Gastrocnemius medialis (tissue), 4 donors: ENCODE measurements around the gene TYW1B. TPM values are rescaled to one million over a fixed set of nuclear protein-coding genes. Genes with fewer than 3 reads are reported as not detected.
A peak's percentile ranks its signal among the peaks of the same experiment; 100 is the strongest.
"Not testable (repeated sequence)": the region's sequence is repeated elsewhere in the genome, so short reads cannot be mapped to it uniquely, and the experiment has no call there.

ENCODE experiments used
- ATAC-seq, 2 donors: fragments of 150-250 bp; one replicate each; pipeline ENCODE4 v1.9.1; 2016
- DNase-seq, 2 donors: peaks; one replicate each; pipeline ENCODE4 v3.0.0-alpha.2; 2019
- H3K27ac ChIP-seq, 4 donors: fragments of 200-600 bp; sonication (generic); 1 replicate in 1 of 4; 2 replicates in 3 of 4; pipeline ENCODE4 v1.5.1; 2016 to 2018; ENCODE audit warnings: mild to moderate bottlenecking in 2 of 4, moderate library complexity in 1 of 4
- H3K27me3 ChIP-seq, 3 donors: fragments of 200-600 bp; sonication (generic) in 2 of 3; 1 replicate in 1 of 3; 2 replicates in 2 of 3; pipeline versions ENCODE4 v1.5.1 to v1.6.0; 2016 to 2019; ENCODE audit warnings: mild to moderate bottlenecking in 1 of 3, moderate library complexity in 1 of 3
- H3K36me3 ChIP-seq, 2 donors: fragments of 200-600 bp; sonication (generic) in 1 of 2; one replicate each; pipeline ENCODE4 v1.5.1; 2017 to 2018
- H3K4me1 ChIP-seq, 2 donors: fragments of 200-600 bp; sonication (generic) in 1 of 2; one replicate each; pipeline ENCODE4 v1.5.1; 2016 to 2017; ENCODE audit warnings: mild to moderate bottlenecking in 2 of 2
- H3K4me3 ChIP-seq, 4 donors: fragments of 200-600 bp; sonication (generic) in 3 of 4; 1 replicate in 1 of 4; 2 replicates in 3 of 4; pipeline ENCODE4 v1.5.1; 2016 to 2019; ENCODE audit warnings: mild to moderate bottlenecking in 2 of 4
- H3K9me3 ChIP-seq, 3 donors: fragments of 200-600 bp; sonication (generic) in 2 of 3; 1 replicate in 1 of 3; 2 replicates in 2 of 3; pipeline ENCODE4 v1.5.1; 2016 to 2019
- CTCF ChIP-seq, 5 experiments: fragments of 450-650 bp in 3 of 5; fragments of 200-600 bp in 2 of 5; sonication (generic) in 2 of 5; IDR thresholded peaks in 4 of 5; conservative IDR thresholded peaks in 1 of 5; 1 replicate in 4 of 5; 2 replicates in 1 of 5; pipeline ENCODE4 v1.5.1; 2016 to 2019; ENCODE audit warnings: antibody characterized with exemption in 5 of 5, mild to moderate bottlenecking in 3 of 5, moderate library complexity in 3 of 5
- POLR2A ChIP-seq, 2 donors: fragments of 450-650 bp; IDR thresholded peaks; one replicate each; pipeline ENCODE4 v1.6.1; 2017; ENCODE audit warnings: antibody characterized with exemption in 2 of 2, mild to moderate bottlenecking in 2 of 2, moderate library complexity in 2 of 2
- in situ Hi-C, 4 donors: fragments of 200-750 bp; cut with MboI; loops; one replicate each; pipeline versions ENCODE4 v1.15.0 to v1.8.0; 2017; ENCODE audit warnings: low sequenced_read_pairs in 4 of 4
- intact Hi-C: fragments of 100-400 bp; cut with DNase I; formaldehyde crosslinking; loops from one replicate; pipeline ENCODE4 v1.15.1; 2023; ENCODE audit warnings: low total_unique reads
- total RNA-seq, 4 donors: library from RNA; depleted of rRNA; stranded (reverse); fragments of >200 nt; gene quantifications; one replicate each; pipeline versions ENCODE4 v1.1.0 to v1.2.3, GENCODE V29; 2016

TYW1B gene
- total RNA-seq, 4 donors from 2014 or later, result 2.5 to 6.0 (median 2.9) TPM

- H3K4me1 ChIP-seq, result peaks cover 19 to 34% of the 10 kb centered on the region in 2 donors
- intact Hi-C loops, result no loop called here
- no peaks in the 10 kb centered on the region for H3K36me3 ChIP-seq
- H3K9me3 ChIP-seq, result no peaks in the 10 kb centered on the region
- ATAC-seq (no peak), DNase-seq (no peak)
- in situ Hi-C loops, result no loop called here
- H3K27ac ChIP-seq, result peak overlapping the region; percentile 61 to 82 (median 69)
- no peak for TF ChIP-seq CTCF (IDR thresholded peaks at IDR 0.05 in 4 of 5, conservative IDR thresholded peaks at IDR 0.05 in 1 of 5)
- no peak for TF ChIP-seq POLR2A (IDR thresholded peaks at IDR 0.05)
- no peaks in the 10 kb centered on the region for H3K27me3 ChIP-seq
- H3K4me3 ChIP-seq, result no peak overlapping the region
These were observed 205.5 kb downstream of the TYW1B start for GRCh38 chr7:72622532-72622931.

DNA sequence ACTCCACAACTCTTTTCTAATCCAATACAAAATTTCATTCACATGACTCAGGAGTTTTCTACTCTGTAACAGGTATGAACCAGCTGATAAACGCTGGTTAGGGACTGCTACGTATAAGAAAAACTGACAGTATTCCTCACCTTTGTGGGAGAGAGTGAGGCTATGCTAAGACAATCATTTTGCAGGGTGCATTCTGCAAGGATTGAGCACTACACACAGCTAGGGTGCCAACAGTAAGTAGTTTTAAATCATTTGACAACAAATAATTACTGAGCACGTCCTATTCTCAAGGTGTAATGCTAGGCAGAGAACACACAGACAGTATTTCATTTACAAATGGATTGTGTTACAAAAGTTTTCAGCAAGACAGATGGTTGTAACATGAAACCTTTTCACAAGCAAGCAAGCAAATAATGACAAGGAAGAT lies 206.2 kb downstream of the TYW1B start:
- Histone ChIP-seq H3K27ac (peak overlapping the region; percentile 61 to 82 (median 69)), H3K4me3 (peak overlapping the region in 1 of 4 donors; percentile 13), H3K4me1 (peaks cover 19 to 34% of the 10 kb centered on the region in 2 donors)
- H3K36me3 ChIP-seq, DNase-seq, H3K27me3 ChIP-seq, intact Hi-C loops, in situ Hi-C loops, H3K9me3 ChIP-seq: not testable (repeated sequence)
- peak; percentile 96 to 97 for ATAC-seq

- Histone ChIP-seq H3K4me1 (peaks cover 19 to 34% of the 10 kb centered on the region in 2 donors), H3K27ac (peak overlapping the region in 2 of 4 donors; percentile 73 to 82)
- DNase-seq (peak in 1 of 2 donors; percentile 5), ATAC-seq (peak in 1 of 2 donors; percentile 8)
- in situ Hi-C loops, H3K4me3 ChIP-seq, H3K27me3 ChIP-seq, H3K36me3 ChIP-seq, H3K9me3 ChIP-seq, intact Hi-C loops: not testable (repeated sequence)
These were observed 207.1 kb downstream of the TYW1B start for GRCh38 chr7:72620923-72621322.

- in situ Hi-C loops, intact Hi-C loops: not testable (repeated sequence)
- peak; percentile 42 to 55 for ATAC-seq
These were observed 209.4 kb downstream of the TYW1B start for GRCh38 chr7:72618435-72619180.

GRCh38 chr7:72609761-72610160 lies 218.2 kb downstream of the TYW1B start:
- intact Hi-C loops, result not testable (repeated sequence)

More at GRCh38 chr7:72618435-72619180, 209.4 kb downstream of the TYW1B start:
- not testable (repeated sequence) for H3K9me3 ChIP-seq, H3K36me3 ChIP-seq, H3K4me3 ChIP-seq, H3K27me3 ChIP-seq
- peaks cover 19 to 34% of the 10 kb centered on the region in 2 donors for H3K4me1 ChIP-seq
- peak in 1 of 2 donors; percentile 32 for DNase-seq
- H3K27ac ChIP-seq, result peak overlapping the region in 1 of 4 donors; percentile 10

DNA sequence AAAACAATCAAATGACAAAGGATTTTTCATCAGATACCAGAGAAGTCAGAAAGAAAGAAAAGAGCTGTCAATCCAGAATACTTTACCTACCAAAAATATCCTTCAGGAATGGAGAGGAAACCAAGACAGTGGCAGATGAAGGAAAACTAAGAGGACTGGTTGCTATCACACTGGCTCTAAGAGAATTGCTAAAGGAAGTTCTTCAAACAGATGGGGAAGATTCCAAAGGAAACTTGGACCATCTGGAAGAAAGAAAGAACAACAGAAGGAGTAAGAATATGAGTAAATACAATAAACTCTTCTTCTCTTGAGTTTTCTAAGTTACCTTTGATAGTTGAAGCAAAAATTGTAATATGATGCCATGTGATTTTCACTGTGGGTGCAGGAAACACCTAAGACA lies 220.0 kb downstream of the TYW1B start:
- in situ Hi-C loops, H3K36me3 ChIP-seq: not testable (repeated sequence)

More at GRCh38 chr7:72609761-72610160, 218.2 kb downstream of the TYW1B start:
- H3K4me3 ChIP-seq, H3K36me3 ChIP-seq, H3K27ac ChIP-seq, H3K4me1 ChIP-seq, H3K9me3 ChIP-seq, ATAC-seq, DNase-seq, in situ Hi-C loops, H3K27me3 ChIP-seq: not testable (repeated sequence)

GRCh38 chr7:72605863-72606431 lies 222.1 kb downstream of the TYW1B start:
- ATAC-seq, in situ Hi-C loops, intact Hi-C loops, H3K36me3 ChIP-seq, H3K4me1 ChIP-seq, DNase-seq, H3K27ac ChIP-seq, H3K27me3 ChIP-seq, H3K4me3 ChIP-seq, H3K9me3 ChIP-seq: not testable (repeated sequence)

More for the DNA sequence above, 220.0 kb downstream of the TYW1B start:
- H3K27me3 ChIP-seq, ATAC-seq, intact Hi-C loops, DNase-seq, H3K4me3 ChIP-seq, H3K9me3 ChIP-seq, H3K27ac ChIP-seq, H3K4me1 ChIP-seq: not testable (repeated sequence)

DNA sequence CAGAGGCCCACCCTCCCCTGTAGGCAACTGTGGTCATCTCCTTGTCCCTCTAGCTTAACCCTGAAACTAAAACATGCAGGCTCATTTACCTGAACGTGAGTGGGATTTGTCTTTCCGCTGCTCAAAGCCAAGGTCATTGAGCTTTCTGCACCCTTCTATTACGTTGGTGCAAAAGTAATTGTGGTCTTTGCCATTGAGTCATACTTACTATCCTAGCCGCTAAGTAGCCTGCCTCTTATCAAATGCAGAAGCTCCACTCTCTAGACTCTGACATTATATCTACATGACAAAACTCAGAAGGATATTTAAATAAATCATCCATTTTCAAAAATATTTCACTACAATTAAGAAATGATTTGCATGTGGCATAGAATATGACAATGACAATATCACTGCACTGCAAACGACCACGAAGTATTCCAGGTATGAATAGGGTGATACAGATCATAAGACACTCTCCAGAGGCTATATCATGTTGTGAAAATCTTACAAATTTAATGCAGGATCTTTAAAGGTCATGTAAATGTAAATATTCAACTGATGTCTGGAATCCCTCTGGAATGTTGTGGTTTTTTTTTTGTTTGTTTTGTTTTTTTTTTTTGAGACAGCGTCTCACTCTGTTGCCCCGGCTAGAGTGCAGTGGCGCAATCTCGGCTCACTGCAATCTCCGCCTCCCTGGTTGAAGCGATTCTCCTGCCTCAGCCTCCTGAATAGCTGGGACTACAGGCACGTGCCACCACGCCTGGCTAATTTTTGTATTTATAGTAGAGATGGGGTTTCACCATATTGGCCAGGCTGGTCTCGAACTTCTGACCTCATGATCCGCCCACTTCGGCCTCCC lies 223.0 kb downstream of the TYW1B start:
- H3K9me3 ChIP-seq, intact Hi-C loops, in situ Hi-C loops: not testable (repeated sequence)

GRCh38 chr7:72603476-72603875 lies 224.5 kb downstream of the TYW1B start:
- H3K27me3 ChIP-seq, DNase-seq, intact Hi-C loops: not testable (repeated sequence)

More for the DNA sequence above, 223.0 kb downstream of the TYW1B start:
- not testable (repeated sequence) for H3K36me3 ChIP-seq, H3K4me3 ChIP-seq, ATAC-seq, DNase-seq, H3K27me3 ChIP-seq, H3K27ac ChIP-seq, H3K4me1 ChIP-seq

More at GRCh38 chr7:72603476-72603875, 224.5 kb downstream of the TYW1B start:
- H3K4me1 ChIP-seq, H3K9me3 ChIP-seq, in situ Hi-C loops, H3K27ac ChIP-seq, ATAC-seq, H3K36me3 ChIP-seq, H3K4me3 ChIP-seq: not testable (repeated sequence)
